Measurements from ENCODE around the gene HMGN1.
"Not testable (repeated sequence)": the region's sequence is repeated elsewhere in the genome, so short reads cannot be mapped to it uniquely, and the experiment has no call there.

Gene HMGN1

DNA sequence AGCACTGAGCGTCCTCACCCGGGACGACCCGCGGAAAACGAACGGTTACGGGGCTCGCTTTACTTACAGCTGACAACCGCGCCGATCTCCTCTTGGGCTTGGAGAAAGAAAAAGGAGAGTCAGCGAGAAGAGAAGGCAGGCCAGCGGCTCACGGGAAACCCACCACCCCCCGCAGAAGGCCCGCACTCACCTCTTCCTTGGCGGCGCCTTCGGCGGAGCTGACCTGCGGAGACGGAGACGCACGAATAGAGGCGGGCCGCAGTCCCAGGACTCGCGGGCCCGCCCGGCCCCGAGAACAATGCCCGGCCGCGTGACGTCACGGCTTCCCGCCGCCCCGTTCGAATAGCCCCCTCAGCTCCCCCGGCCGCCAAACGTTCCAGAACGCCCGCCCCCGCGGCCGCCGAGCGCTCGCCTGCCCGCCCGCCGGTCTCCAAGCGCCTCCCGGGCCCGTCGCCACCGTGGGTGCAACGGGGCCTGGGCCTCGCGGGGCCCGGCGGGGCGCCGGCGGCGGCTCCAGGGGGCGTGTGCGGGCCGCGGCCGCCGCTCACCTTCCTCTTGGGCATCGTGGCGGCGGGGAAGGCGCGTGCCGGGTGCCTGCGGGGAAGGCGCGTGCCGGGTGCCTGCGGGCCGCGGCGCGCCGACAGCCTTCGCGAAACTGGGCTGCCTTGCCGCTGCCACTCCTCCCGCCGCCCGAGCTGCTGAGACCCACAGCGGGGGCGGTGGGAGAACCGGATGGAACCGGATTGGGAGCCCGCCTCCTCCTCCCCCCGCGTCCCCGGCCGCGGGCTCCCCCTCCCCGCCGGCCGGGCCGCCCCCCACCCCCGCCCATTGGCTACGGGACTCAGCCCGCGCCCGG, at the start of gene HMGN1:
Gene HMGN1 (minus strand): TSS at position 734 of the 856 bp plus-strand sequence. CDS start 171 bp downstream, at position 563.
- DNase-seq, result peak; percentile 35

- DNase-seq, result no peak
These were observed 48.9 kb upstream of the HMGN1 start for GRCh38 chr21:39397646-39398385.

DNA sequence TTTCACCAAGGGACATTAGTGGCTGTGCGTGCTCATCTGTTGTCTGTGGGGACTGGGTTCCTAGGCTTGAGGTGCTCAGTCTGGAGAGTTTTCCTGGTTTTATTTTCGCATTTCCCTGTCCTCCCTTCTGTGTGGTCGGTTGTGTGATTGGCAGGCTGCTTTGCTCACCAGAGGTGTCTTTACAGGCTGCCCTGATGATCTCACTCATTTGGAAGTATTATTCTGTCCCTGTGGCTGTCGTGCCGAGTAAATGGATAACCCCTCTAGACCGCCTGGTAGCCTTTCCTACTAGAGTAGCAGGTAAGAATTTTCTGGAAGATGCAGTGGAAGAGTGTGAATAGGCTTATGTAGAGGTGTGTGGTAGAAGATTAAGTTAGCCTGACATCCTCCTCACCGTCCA, 44.1 kb upstream of the HMGN1 start:
- no peak for DNase-seq

- no peak for DNase-seq
These were observed 41.4 kb upstream of the HMGN1 start for GRCh38 chr21:39390212-39390765.

- DNase-seq, result no peak
These were observed 39.9 kb upstream of the HMGN1 start for GRCh38 chr21:39388811-39389155.

GRCh38 chr21:39388038-39388810, 39.3 kb upstream of the HMGN1 start:
- no peak for DNase-seq

DNA sequence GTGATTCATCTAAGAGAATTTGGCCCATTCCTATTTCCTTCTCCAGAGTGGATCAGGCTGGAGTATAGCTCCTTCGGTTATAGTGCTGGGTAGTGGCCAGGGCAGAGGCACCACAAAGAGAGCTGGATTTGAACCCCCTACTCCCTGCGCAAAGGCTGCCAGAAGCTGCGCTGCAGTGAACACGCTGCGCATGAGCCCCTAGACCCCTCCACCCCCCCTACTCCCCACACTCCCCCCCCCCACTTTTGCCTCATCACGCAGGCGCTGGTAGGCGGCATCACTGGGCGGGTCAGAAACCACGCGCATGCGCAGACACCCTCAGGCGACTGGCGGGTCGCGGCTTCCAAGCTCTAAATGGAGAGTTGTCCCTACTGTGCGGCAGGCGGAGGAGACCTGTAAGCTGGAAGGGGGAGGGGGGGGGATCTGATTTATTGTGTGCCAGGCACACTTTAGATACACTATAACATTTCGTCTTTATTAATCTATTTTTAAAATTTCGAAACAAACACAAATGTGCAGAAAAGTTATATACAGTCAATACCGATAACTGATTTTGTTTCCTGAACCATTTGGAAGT, 38.7 kb upstream of the HMGN1 start:
- peak; percentile 38 for DNase-seq

DNA sequence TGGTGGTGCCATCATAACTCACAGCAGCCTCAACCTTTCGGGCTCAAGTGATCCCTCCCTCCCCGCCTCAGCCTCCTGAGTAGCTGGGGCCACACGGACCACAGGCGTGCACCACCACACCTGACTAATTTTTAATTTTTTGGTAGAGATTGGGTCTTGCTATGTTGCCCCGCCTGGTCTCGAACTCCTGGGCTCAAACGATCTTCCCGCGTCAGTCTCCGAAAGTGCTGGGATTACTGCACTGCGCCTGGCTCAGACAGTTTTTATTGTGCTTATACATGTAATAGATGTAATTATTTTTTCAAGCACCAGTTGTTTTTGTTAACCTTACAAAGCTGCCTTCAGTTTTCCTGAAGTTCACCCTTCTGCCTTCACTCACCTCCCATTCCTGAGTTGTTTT, 38.0 kb upstream of the HMGN1 start:
- no peak for DNase-seq

GRCh38 chr21:39386194-39386593, 37.3 kb upstream of the HMGN1 start:
- DNase-seq, result no peak

DNA sequence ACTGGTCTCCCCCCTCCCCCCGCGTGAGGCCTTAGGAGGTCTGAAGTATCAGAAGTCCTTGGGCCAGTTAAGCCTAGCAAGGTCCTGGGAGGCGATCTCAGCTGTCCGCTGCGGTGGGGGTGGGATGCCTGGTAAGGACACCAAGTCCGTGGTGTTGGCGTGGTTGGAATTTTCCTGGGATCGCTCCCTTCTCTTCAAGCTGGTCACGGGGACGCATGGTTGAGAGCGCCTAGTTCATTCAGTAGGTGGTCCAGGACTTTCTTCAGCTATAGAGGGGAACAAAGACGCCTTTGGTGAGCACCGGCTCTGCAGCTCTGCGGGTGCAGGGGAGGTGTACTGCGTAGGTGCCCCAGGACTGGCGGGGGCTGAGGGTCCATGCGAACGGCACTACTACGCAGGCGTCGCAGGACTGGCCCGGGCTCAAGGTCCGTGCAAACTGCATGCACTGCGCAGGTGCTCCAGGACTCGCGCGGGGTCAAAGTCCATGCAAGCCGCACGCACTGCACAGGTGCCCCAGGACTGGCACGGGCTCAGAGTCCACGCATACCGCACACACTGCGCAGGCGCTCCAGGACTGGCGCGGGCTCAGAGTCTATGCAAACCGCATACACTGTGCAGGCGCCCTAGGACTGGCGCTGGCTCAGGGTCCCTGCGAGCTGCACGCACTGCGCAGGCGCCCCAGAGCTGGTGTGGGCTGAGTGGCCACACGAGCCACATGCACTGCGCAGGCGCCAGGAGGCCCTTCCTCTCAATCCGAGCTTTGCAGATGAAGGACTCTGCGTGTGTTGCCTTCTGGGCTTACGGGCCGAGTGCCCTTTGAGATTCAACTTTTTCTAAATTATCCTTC, 36.6 kb upstream of the HMGN1 start:
- DNase-seq, result peak; percentile 15

- no peak for DNase-seq
These were observed 35.9 kb upstream of the HMGN1 start for GRCh38 chr21:39384674-39385298.

DNA sequence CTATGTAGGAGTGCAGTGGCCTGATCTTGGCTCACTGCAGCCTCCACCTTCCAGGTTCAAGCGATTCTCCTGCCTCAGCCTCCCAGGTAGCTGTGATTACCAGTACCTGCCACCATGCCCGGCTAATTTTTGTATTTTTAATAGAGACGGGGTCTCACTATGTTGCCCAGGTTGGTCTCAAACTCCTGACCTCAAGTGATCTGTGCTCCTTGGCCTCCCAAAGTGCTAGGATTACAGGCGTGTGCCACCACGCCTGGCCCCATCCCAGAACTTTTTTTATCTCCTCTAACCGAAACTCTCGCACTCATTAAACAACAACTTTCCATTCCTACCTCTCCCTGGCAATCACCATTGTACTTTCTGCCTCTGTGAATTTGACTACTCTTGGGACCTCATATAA, 33.2 kb upstream of the HMGN1 start:
- not testable (repeated sequence) for DNase-seq

DNA sequence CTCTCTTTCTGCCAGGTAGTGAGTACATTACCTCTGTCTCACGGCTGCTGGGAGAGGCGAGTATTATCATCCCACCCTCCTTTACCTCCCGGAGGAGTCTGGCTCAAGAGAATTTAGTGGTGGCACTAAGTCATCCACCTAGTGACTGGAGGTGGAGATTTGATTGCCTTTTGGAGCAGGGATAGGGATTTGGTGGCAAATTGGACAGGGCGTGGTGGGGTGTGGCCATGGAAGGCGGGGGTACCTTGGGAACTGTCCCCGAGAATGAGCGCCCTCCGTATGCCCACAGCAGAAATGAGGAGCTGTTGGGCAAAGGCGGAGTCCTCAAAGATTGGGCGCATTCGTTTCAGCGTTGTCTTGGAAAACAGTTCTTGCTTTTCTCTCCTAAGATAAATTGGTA, 32.1 kb upstream of the HMGN1 start:
- no peak for DNase-seq

DNA sequence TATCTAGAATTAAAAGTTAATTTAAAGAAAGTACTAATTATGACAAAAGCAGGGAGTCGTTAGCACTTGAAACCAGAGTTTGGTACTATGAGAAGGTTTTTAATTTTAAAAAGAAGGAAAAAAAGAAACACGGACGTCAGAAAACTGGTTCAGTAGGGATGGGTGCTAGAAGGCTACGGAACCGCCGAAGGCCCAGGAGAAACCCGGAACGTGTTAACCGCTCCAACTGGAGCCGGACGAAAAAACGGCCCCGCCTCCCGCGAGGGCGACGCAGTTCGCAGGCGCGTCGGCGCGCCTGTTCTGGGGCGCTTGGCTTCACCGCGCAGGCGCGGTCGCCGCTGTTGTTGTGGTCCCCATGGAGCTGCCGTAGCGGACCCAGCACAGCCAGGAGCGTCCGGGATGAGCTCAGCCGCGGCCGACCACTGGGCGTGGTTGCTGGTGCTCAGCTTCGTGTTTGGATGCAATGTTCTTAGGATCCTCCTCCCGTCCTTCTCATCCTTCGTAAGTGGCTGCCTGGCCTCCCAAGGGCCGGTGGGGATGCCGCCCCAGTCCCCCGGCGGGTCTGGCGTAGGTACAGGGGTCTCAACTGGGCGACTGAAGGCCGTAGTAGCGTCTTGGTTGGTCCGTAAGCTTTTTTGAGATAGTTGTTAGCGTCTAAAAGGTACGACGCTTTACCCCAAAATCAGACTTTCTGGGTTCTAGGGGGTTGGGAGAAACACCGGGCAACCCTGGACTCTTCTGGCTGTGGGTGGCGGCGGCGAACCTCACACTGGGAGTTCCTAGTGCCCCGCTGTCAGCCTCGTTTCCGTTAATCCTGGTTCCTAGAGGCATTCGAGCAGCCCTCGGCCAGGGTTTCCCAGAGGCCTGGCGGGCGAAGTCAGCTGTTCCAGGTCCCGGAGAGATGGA, 31.4 kb upstream of the HMGN1 start:
- DNase-seq, result peak; percentile 60

GRCh38 chr21:39377444-39378050, 28.7 kb upstream of the HMGN1 start:
- DNase-seq, result no peak

DNA sequence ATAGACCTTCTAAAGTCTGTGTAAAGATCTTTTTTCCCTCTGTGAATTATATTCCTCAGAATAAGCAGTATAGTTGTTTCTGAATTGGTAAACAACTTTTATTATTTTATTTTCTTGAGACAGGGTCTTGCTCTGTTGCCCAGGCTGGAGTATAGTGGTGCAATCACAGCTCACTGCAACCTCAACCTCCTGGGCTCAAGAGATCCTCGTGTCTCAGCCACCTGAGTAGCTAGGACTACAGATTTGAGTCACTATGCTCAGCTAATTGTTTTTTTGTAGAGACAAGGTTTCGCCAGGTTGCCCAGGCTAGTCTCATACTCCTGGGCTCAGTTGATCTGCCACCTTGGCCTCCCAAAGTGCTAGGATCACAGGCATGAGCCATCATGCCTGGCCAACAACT, 26.6 kb upstream of the HMGN1 start:
- DNase-seq, result no peak

DNA sequence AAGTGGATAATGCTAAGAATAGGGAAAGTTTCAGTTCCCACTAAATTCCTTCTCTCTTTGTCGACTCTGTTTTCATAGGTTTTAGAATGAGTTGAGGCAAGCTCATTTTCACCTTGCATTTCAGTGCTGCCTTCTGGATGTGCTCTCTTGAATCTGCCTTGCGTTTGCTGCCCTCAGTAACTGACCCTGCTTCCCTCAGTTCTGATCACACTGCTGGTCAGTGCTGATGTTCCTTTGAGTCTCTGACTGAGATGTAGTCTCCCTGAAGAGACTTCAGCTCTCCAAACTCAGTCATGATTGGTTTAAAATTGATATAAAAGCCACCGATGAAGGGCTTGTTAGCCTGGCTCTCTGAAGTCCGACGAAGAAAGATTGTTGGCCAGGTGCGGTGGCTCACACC, 25.2 kb upstream of the HMGN1 start:
- no peak for DNase-seq

- DNase-seq, result no peak
These were observed 24.7 kb upstream of the HMGN1 start for GRCh38 chr21:39373634-39374033.

GRCh38 chr21:39369896-39370288, 21.0 kb upstream of the HMGN1 start:
- DNase-seq, result not testable (repeated sequence)

DNA sequence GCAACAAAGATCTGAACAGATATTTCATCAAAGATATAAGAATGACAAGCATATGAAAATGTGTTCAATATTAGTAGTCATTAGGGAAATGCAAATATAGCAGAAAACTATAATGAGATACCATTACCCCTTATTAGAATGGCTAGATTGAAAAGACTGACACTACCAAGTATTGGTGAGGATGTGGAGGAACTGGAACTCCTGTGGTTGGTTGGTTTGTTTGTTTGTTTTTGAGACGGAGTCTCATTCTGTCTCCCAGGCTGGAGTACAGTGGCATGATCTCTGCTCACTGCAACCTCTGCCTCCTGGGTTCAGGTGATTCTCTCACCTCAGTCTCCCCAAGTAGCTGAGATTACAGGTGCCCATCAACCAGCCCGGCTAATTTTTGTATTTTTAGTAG, 18.9 kb upstream of the HMGN1 start:
- DNase-seq, result no peak

All from NCI-H524 treated with DMSO at 0.1 percent for 48 hours (cell line).